Liver (tissue), 9 donors: Measurements from ENCODE around the gene THSD7B. TPM values are rescaled to one million over a fixed set of nuclear protein-coding genes. Genes with fewer than 3 reads are reported as not detected.

Source experiments
- DNase-seq: peaks from one replicate; pipeline ENCODE4 v3.0.0-alpha.2; 2017; ENCODE audit warnings: low spot score
- H3K27ac ChIP-seq, 2 donors: one replicate each; pipeline ENCODE4 v1.7.0; 2013; ENCODE audit warnings: inconsistent platforms in 2 of 2, low read length in 2 of 2, control low read depth in 1 of 2, low read depth in 1 of 2, mild to moderate bottlenecking in 1 of 2
- H3K27me3 ChIP-seq, 4 donors: one replicate each; pipeline versions ENCODE4 v1.6.1 to v1.7.0; 2013; ENCODE audit warnings: low read length in 3 of 4, inconsistent platforms in 1 of 4, mild to moderate bottlenecking in 1 of 4, moderate library complexity in 1 of 4; ENCODE audit not compliant: control insufficient read depth in 4 of 4, insufficient read depth in 4 of 4
- H3K36me3 ChIP-seq, 4 donors: one replicate each; pipeline versions ENCODE4 v1.6.1 to v1.7.0; 2013; ENCODE audit warnings: low read length in 3 of 4, mild to moderate bottlenecking in 3 of 4, low read depth in 1 of 4, moderate library complexity in 1 of 4; ENCODE audit not compliant: control insufficient read depth in 4 of 4, insufficient read depth in 3 of 4
- H3K4me1 ChIP-seq, 4 donors: one replicate each; pipeline versions ENCODE4 v1.6.1 to v1.7.0; 2013; ENCODE audit warnings: low read length in 3 of 4, mild to moderate bottlenecking in 3 of 4, moderate library complexity in 1 of 4; ENCODE audit not compliant: control insufficient read depth in 4 of 4, insufficient read depth in 4 of 4
- H3K4me3 ChIP-seq, 3 donors: one replicate each; pipeline versions ENCODE4 v1.6.1 to v1.7.0; 2013; ENCODE audit warnings: low read length in 3 of 3, control low read depth in 1 of 3, low read depth in 1 of 3, mild to moderate bottlenecking in 1 of 3
- H3K9ac ChIP-seq, 2 donors: one replicate each; pipeline ENCODE4 v1.7.0; 2013; ENCODE audit warnings: low read length in 2 of 2, mild to moderate bottlenecking in 2 of 2, moderate library complexity in 2 of 2, control low read depth in 1 of 2, low read depth in 1 of 2
- H3K9me3 ChIP-seq, 4 donors: one replicate each; pipeline versions ENCODE4 v1.6.1 to v1.7.0; 2013; ENCODE audit warnings: low read length in 3 of 4; ENCODE audit not compliant: control insufficient read depth in 4 of 4
- EGR1 ChIP-seq, 2 donors: IDR thresholded peaks; 2 replicates each; pipeline ENCODE4 v1.6.1; 2016 to 2018; ENCODE audit warnings: antibody characterized with exemption in 2 of 2, low read depth in 2 of 2
- FOXA1 ChIP-seq: IDR thresholded peaks from 2 replicates; pipeline ENCODE4 v1.6.1; 2016; ENCODE audit warnings: antibody characterized with exemption
- FOXA2 ChIP-seq: IDR thresholded peaks from 2 replicates; pipeline ENCODE4 v1.6.1; 2016; ENCODE audit warnings: antibody characterized with exemption
- GABPA ChIP-seq, 2 donors: IDR thresholded peaks in 1 of 2; conservative IDR thresholded peaks in 1 of 2; 2 replicates each; pipeline ENCODE4 v1.6.1; 2016; ENCODE audit warnings: antibody characterized with exemption in 2 of 2, mild to moderate bottlenecking in 1 of 2, moderate library complexity in 1 of 2
- HNF4A ChIP-seq, 2 donors: conservative IDR thresholded peaks; 2 replicates each; pipeline ENCODE4 v1.6.1; 2016; ENCODE audit warnings: antibody characterized with exemption in 2 of 2, mild to moderate bottlenecking in 2 of 2
- JUND ChIP-seq, 2 donors: IDR thresholded peaks; 2 replicates each; pipeline ENCODE4 v1.6.1; 2016; ENCODE audit warnings: antibody characterized with exemption in 2 of 2
- NR2F2 ChIP-seq: IDR thresholded peaks from 2 replicates; pipeline ENCODE4 v1.6.1; 2016; ENCODE audit warnings: antibody characterized with exemption
- RAD21 ChIP-seq, 2 donors: IDR thresholded peaks; 2 replicates each; pipeline ENCODE4 v1.6.1; 2016; ENCODE audit warnings: antibody characterized with exemption in 2 of 2, mild to moderate bottlenecking in 2 of 2
- RXRA ChIP-seq, 2 donors: IDR thresholded peaks; 2 replicates each; pipeline ENCODE4 v1.6.1; 2017 to 2018; ENCODE audit warnings: antibody characterized with exemption in 2 of 2, mild to moderate bottlenecking in 1 of 2
- SP1 ChIP-seq: IDR thresholded peaks from 2 replicates; pipeline ENCODE4 v1.6.1; 2018; ENCODE audit warnings: antibody characterized with exemption, mild to moderate bottlenecking
- TAF1 ChIP-seq: conservative IDR thresholded peaks from 2 replicates; pipeline ENCODE4 v1.6.1; 2016; ENCODE audit warnings: antibody characterized with exemption, mild to moderate bottlenecking
- YY1 ChIP-seq: IDR thresholded peaks from 2 replicates; pipeline ENCODE4 v1.6.1; 2016; ENCODE audit warnings: antibody characterized with exemption, mild to moderate bottlenecking
- ZBTB33 ChIP-seq: IDR thresholded peaks from 2 replicates; pipeline ENCODE4 v1.6.1; 2016; ENCODE audit warnings: antibody characterized with exemption
- WGBS: extraction: QIAGEN DNeasy Blood & Tissue Kit; methylation state at CpG from one replicate; pipeline ENCODE4 v1.1.7; 2013; 5-methylcytosine and 5-hydroxymethylcytosine counted together
- polyA plus RNA-seq, 2 donors: library from polyadenylated mRNA; stranded (reverse) in 1 of 2; unstranded in 1 of 2; fragments of 200-250 nt in 1 of 2; fragments of >200 nt in 1 of 2; fragmentation: Nextera tagmentation in 1 of 2; extraction: Ambion mirVana in 1 of 2; gene quantifications; one replicate each; pipeline versions ENCODE4 v1.2.1 to v1.2.3, GENCODE V29; 2013 to 2015
- total RNA-seq, 2 donors: library from RNA; depleted of rRNA; stranded (reverse); fragments of >200 nt; gene quantifications; one replicate each; pipeline ENCODE4 v1.2.3, GENCODE V29; 2014
- TF ChIP-seq, protein P1 (sequence below): IDR thresholded peaks from 2 replicates; pipeline ENCODE4 v1.6.1; 2016; ENCODE audit warnings: antibody characterized with exemption, mild to moderate bottlenecking
- TF ChIP-seq, protein P2 (sequence below): IDR thresholded peaks from 2 replicates; pipeline ENCODE4 v1.6.1; 2016; ENCODE audit warnings: antibody characterized with exemption
- TF ChIP-seq, protein P3 (sequence below): fragments of 150-350 bp; IDR thresholded peaks from 2 replicates; pipeline ENCODE4 v1.5.1; 2017; ENCODE audit warnings: improper control_type of control experiment, low read depth, low read length; ENCODE audit not compliant: missing input control
- TF ChIP-seq, protein P4 (sequence below): IDR thresholded peaks from 2 replicates; pipeline ENCODE4 v1.6.1; 2016; ENCODE audit warnings: antibody characterized with exemption
- donor health status: healthy.
- donor health status: healthy.
- donor health status: healthy.
- donor health status: healthy.
- donor health status: healthy.

The THSD7B gene
- total and polyA plus RNA-seq, 4 donors, result 0.01 to 0.75 (median 0.42) TPM; not detected in 1

GRCh38 chr2:136871424-136871823 is 106.1 kb downstream of the THSD7B start:
- Histone ChIP-seq H3K4me1 (no peaks in the 10 kb centered on the region), H3K4me3 (no peak overlapping the region), H3K36me3 (no peaks in the 10 kb centered on the region), H3K9me3 (no peaks in the 10 kb centered on the region), H3K27ac (no peak overlapping the region), H3K9ac (no peak overlapping the region), H3K27me3 (no peaks in the 10 kb centered on the region)
- DNase-seq, result no peak
- no peak for TF ChIP-seq NR2F2
- no peak for TF ChIP-seq RAD21 (IDR thresholded peaks at IDR 0.05)
- no peak for TF ChIP-seq GABPA (IDR thresholded peaks at IDR 0.05 in 1 of 2, conservative IDR thresholded peaks at IDR 0.05 in 1 of 2)
- TF ChIP-seq EGR1 (IDR thresholded peaks at IDR 0.05; ENCODE audit: low read depth in 2 of 2), result no peak
- no peak for TF ChIP-seq TAF1
- TF ChIP-seq, protein P1, sequence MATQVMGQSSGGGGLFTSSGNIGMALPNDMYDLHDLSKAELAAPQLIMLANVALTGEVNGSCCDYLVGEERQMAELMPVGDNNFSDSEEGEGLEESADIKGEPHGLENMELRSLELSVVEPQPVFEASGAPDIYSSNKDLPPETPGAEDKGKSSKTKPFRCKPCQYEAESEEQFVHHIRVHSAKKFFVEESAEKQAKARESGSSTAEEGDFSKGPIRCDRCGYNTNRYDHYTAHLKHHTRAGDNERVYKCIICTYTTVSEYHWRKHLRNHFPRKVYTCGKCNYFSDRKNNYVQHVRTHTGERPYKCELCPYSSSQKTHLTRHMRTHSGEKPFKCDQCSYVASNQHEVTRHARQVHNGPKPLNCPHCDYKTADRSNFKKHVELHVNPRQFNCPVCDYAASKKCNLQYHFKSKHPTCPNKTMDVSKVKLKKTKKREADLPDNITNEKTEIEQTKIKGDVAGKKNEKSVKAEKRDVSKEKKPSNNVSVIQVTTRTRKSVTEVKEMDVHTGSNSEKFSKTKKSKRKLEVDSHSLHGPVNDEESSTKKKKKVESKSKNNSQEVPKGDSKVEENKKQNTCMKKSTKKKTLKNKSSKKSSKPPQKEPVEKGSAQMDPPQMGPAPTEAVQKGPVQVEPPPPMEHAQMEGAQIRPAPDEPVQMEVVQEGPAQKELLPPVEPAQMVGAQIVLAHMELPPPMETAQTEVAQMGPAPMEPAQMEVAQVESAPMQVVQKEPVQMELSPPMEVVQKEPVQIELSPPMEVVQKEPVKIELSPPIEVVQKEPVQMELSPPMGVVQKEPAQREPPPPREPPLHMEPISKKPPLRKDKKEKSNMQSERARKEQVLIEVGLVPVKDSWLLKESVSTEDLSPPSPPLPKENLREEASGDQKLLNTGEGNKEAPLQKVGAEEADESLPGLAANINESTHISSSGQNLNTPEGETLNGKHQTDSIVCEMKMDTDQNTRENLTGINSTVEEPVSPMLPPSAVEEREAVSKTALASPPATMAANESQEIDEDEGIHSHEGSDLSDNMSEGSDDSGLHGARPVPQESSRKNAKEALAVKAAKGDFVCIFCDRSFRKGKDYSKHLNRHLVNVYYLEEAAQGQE, result no peak
- no peak for TF ChIP-seq FOXA1
- no peak for TF ChIP-seq JUND (IDR thresholded peaks at IDR 0.05)
- TF ChIP-seq YY1, result no peak
- TF ChIP-seq, protein P2, sequence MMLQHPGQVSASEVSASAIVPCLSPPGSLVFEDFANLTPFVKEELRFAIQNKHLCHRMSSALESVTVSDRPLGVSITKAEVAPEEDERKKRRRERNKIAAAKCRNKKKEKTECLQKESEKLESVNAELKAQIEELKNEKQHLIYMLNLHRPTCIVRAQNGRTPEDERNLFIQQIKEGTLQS, result no peak
- TF ChIP-seq FOXA2, result no peak
- TF ChIP-seq, protein P3, sequence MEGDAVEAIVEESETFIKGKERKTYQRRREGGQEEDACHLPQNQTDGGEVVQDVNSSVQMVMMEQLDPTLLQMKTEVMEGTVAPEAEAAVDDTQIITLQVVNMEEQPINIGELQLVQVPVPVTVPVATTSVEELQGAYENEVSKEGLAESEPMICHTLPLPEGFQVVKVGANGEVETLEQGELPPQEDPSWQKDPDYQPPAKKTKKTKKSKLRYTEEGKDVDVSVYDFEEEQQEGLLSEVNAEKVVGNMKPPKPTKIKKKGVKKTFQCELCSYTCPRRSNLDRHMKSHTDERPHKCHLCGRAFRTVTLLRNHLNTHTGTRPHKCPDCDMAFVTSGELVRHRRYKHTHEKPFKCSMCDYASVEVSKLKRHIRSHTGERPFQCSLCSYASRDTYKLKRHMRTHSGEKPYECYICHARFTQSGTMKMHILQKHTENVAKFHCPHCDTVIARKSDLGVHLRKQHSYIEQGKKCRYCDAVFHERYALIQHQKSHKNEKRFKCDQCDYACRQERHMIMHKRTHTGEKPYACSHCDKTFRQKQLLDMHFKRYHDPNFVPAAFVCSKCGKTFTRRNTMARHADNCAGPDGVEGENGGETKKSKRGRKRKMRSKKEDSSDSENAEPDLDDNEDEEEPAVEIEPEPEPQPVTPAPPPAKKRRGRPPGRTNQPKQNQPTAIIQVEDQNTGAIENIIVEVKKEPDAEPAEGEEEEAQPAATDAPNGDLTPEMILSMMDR, result no peak
- no peak for TF ChIP-seq HNF4A (conservative IDR thresholded peaks at IDR 0.05)
- TF ChIP-seq SP1, result no peak
- TF ChIP-seq, protein P4, sequence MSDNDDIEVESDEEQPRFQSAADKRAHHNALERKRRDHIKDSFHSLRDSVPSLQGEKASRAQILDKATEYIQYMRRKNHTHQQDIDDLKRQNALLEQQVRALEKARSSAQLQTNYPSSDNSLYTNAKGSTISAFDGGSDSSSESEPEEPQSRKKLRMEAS, result no peak
- no peak for TF ChIP-seq RXRA (IDR thresholded peaks at IDR 0.05)
- no peak for TF ChIP-seq ZBTB33
- WGBS, result 100% methylated on average over 1 of the region's 1 CpG

DNA sequence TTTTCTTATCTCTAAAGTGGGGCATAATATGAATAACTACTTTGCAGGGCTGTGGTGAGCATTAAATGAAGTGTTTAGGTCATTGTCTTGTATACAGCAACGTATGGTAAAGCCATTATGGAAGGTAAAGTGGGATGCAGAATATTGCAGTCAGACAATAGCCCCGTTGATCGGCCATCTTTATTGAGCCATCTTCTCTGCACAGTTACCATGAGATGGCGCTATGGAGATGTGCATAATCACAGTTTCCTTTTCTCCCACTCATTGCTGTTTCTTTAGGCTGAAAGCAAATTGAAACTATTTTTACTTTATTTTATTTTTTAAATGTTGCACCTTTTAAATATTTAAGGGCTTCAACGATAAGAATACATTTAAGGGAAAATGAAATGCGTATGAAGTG is 108.9 kb downstream of the THSD7B start:
- WGBS, result 48% methylated on average over 6 of the region's 6 CpGs
- no peak overlapping the region for H3K9ac ChIP-seq

More for the DNA sequence above, 108.9 kb downstream of the THSD7B start:
- Histone ChIP-seq H3K4me3 (no peak overlapping the region), H3K4me1 (no peaks in the 10 kb centered on the region), H3K27ac (no peak overlapping the region), H3K9me3 (no peaks in the 10 kb centered on the region), H3K27me3 (no peaks in the 10 kb centered on the region), H3K36me3 (no peaks in the 10 kb centered on the region)
- DNase-seq, result no peak
- TF ChIP-seq RAD21 (IDR thresholded peaks at IDR 0.05), result peak; percentile 22 to 76
- no peak for TF ChIP-seq FOXA2
- TF ChIP-seq, protein P4, result no peak
- peak; percentile 53 for TF ChIP-seq YY1
- TF ChIP-seq, protein P3, result peak; percentile 54
